NT2/D1 (cell line): ENCODE results near the gene HLA-DMB.

Experiments
- YY1 ChIP-seq: IDR thresholded peaks from 2 replicates; pipeline ENCODE4 v1.6.1; 2011; ENCODE audit not compliant: insufficient read length, insufficient read depth
- ZNF274 ChIP-seq: IDR thresholded peaks from 2 replicates; pipeline ENCODE4 v1.6.1; 2011; ENCODE audit warnings: mild to moderate bottlenecking, low read depth, low read length

- no peak for TF ChIP-seq YY1
- TF ChIP-seq ZNF274: no peak
Measured at GRCh38 chr6:32974016-32974333, 33.1 kb upstream of the HLA-DMB start.
